Activated CD4-positive, alpha-beta T cell treated with anti-CD3 and anti-CD28 coated beads, Interleukin-2, Interleukin-4, amounts not matched to agents 100 ng/mL and 50 ng/mL, durations not matched to agents 16 hours and 8 hours (primary cell): Measurements from ENCODE around the gene GNB1.
"Not testable (repeated sequence)": the region's sequence is repeated elsewhere in the genome, so short reads cannot be mapped to it uniquely, and the experiment has no call there.

ENCODE experiments used
- DNase-seq: peaks from one replicate; pipeline ENCODE4 v3.0.0-alpha.2; 2020; ENCODE audit warnings: low spot score

The GNB1 gene

GRCh38 chr1:1741013-1741412, 149.9 kb downstream of the GNB1 start:
- DNase-seq: not testable (repeated sequence)

DNA sequence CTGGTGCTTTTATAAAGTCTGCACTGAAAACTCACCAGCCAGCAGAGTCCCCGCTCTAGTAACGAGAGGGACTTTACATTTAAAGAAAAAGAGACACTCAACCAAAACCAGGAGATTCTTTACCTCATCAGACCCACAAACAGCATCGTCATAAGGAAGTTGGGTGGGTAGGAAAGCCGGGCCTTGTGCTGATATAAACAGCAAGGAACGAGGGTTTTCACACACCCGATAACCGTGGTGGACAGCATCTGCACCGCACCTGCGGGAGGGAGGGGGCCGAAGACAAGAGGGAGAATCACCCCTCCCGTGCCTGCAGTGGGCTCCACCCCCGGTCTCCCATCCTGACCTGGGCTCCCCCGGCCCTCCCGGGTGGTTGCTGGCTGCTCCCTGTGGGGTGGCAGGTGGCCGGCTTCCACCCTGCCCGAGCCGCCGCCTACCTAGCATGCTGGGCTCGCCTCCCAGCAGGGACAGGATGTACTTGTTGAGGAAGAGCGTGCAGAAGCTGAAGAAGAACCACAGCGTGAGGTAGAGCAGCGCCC, 152.0 kb downstream of the GNB1 start:
- not testable (repeated sequence) for DNase-seq

- DNase-seq: not testable (repeated sequence)
These were observed 153.0 kb downstream of the GNB1 start for GRCh38 chr1:1737675-1738590.
